NCI-H510A (cell line): ENCODE results near the gene CYP2D6.
"Not testable (repeated sequence)": the region's sequence is repeated elsewhere in the genome, so short reads cannot be mapped to it uniquely, and the experiment has no call there.

Experiments
- DNase-seq: peaks from one replicate; lab custom pipeline; 2025; lab: John Stamatoyannopoulos, UW

CYP2D6 gene

DNA sequence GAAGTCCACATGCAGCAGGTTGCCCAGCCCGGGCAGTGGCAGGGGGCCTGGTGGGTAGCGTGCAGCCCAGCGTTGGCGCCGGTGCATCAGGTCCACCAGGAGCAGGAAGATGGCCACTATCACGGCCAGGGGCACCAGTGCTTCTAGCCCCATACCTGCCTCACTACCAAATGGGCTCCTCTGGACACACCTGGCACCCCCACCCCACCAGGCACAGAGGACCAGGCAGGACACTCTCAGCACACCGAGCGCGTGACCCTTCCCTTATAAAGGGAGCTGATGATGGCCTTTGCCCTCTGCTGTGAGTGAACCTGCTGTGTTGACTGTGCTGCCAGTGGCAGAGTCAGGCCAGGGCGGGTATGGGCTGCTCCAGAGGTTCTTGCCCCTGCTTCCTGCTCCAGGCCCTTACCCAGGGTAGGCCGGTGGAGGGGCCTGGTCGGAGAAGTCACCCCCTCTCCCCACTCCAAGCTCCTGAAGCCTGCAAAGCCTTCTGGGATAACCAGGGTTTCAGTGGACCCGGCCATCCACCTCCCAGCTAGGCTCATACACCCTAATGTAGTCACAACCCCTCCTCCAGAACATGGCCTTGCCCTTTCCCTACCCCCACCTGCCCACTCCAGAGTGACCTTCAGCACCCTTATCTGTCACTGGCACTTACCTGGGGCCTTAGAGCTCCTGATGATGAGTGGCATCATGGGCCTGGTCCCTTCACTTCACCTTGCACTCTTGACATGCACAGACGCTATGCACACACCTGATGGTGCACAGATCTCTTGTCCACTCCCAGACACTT lies at the start of gene CYP2D6:
TSS of gene CYP2D6 (minus strand) at position 172 of the 793 bp plus-strand sequence. CDS start at position 153, 19 bp downstream.
- DNase-seq, result not testable (repeated sequence)

DNA sequence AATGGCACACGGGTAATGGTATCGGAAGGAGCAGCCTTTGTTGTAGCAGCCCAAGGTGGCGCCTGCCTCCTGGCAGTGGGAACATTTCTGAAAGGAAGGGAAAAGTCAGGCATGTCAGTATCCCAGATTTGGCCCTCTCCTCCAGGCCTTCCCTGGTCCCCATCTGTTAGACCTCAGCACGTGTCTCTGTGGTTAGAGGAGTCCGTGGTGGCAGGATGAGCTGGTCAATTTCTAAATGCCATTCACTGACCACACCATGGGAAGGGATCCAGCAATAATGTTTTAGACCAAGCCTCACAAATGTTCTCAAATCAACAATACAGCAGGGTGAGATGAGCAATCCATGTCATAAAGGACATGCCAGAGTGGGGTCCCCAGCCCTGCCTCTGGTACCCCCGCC lies 49.0 kb upstream of the CYP2D6 start:
- DNase-seq, result no peak

DNA sequence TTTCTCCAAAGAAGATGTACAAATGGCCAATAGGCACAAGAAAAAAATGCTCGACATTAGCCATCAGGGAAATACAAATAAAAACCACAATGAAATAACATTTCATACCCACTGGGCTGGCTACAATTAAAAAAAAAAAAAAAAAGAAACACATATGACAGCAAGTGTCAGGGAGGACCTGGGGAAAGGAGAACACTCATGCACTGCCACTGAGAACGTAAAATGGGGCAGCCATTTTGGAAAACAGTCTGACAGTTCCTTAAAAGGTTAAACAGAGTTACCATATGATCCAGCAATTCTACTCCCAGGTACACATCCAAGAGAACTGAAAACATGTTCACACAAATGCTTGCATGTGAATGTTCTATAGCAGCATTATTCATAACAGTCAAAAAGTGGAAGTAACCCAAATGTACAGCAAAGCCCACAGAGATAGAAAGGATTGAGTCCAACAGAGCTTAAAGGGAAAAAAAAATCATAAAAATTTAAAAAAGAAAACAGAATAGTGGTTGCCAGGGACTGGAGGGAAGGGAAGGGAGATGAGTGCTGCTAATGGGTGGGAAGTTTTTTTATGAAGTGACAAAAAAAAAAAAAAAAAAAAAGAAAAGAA lies 48.4 kb upstream of the CYP2D6 start:
- no peak for DNase-seq

- no peak for DNase-seq
Observed at GRCh38 chr22:42177891-42178336, 47.3 kb upstream of the CYP2D6 start.

GRCh38 chr22:42176255-42176915 lies 45.8 kb upstream of the CYP2D6 start:
- no peak for DNase-seq

- no peak for DNase-seq
Observed at GRCh38 chr22:42174062-42174461, 43.5 kb upstream of the CYP2D6 start.

- no peak for DNase-seq
Observed at GRCh38 chr22:42173183-42173926, 42.7 kb upstream of the CYP2D6 start.

- no peak for DNase-seq
Observed at GRCh38 chr22:42172773-42173172, 42.2 kb upstream of the CYP2D6 start.

DNA sequence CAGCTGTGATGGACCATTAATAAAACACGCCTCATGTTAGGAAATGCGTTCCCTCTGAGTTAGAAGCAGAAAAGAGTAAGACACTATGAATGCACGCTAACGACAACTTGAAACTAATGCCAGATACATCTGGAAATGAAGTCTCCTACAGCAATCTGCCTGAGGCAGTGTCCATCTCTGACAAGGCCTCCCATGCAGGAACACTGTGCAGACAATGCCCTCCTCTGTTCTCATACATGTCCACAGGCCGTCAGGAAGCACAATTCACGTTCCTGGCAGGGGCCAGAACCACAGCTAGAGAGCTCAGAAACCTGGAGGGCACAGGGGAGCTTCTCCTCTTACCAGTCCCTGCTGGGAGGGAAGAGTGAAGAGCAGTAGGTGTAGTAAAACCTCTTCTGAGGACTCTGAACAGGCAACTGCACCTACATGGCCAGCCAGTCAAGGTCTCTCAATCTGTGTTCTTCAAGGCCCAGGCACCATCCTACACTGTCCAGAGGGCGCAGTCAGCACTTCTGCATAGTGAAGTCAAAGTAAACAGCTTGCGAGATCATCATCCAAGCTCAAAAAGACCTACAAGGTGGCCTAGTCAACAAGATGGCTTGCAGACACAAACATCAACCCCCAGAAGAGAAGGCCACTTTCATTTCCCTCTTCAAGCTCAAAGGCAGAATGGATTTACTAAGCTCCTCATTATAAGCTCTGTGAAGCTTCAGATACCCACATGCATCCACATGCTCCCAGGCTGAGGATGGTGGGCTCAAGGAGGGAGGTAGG lies 41.5 kb upstream of the CYP2D6 start:
- no peak for DNase-seq

- DNase-seq, result no peak
Observed at GRCh38 chr22:42171417-42171816, 40.8 kb upstream of the CYP2D6 start.

- DNase-seq, result no peak
Observed at GRCh38 chr22:42170946-42171345, 40.3 kb upstream of the CYP2D6 start.

- DNase-seq, result no peak
Observed at GRCh38 chr22:42169055-42169469, 38.5 kb upstream of the CYP2D6 start.

DNA sequence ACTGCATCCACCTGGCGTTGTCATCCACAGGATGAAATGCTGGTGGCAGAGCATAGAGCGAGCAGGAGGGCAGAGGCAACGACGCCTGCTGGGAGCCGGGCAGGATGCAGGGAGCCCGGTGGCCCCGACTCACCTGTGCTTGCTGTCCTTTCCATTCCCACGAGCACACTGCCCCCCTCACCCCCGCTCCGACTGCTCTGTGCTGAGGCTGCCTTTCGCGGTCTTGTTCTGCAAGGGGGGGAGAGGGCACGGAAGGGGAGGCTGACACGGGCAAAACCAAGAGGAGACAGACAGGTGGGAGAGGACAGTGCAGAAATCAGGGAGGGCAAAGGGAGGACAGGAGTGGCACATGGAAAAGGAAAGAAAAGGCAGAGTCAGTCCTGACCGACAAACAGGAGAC lies 37.9 kb upstream of the CYP2D6 start:
- DNase-seq, result no peak

DNA sequence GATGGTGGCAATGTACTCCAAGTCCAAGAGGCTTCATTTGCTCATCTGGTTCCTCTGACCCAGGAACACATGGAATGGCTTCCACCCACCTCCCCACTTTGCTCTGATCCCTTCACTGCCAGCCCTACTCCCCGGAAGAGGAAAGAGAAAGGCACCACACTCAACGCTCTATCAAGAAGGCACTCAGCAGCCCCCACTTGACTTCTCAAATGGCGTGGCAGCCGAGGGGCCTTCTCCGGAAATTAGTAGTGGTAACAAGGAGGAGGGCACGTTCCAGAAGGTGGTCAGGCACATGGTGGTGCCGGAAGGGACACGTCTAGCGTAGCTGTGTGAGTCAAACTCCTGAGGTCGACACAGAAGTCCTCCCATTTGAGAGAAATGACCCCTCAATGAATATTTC lies 36.5 kb upstream of the CYP2D6 start:
- DNase-seq, result no peak

DNA sequence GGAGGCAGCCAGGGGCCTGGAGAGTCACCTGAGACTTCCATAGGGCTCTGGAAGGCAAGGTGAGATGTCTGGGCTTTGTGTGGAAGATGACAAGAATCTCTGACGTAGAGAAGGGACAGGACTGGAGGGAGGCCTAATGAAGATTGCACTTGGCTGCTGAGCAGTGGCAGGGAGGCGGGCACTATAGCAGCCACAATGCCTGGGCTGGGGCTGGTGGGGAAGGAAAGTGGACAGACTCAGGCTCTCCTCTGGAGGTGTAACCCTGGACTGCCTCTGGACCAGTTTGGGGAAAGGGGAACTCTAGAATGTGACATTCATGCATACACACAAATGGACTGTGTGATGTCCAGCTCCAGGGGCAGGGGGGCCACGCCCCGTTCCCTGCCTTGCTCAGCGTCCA lies 34.3 kb upstream of the CYP2D6 start:
- DNase-seq, result no peak

- no peak for DNase-seq
Observed at GRCh38 chr22:42163515-42163914, 32.9 kb upstream of the CYP2D6 start.

- DNase-seq, result no peak
Observed at GRCh38 chr22:42162728-42163489, 32.3 kb upstream of the CYP2D6 start.

GRCh38 chr22:42160830-42161696 lies 30.5 kb upstream of the CYP2D6 start:
- no peak for DNase-seq

DNA sequence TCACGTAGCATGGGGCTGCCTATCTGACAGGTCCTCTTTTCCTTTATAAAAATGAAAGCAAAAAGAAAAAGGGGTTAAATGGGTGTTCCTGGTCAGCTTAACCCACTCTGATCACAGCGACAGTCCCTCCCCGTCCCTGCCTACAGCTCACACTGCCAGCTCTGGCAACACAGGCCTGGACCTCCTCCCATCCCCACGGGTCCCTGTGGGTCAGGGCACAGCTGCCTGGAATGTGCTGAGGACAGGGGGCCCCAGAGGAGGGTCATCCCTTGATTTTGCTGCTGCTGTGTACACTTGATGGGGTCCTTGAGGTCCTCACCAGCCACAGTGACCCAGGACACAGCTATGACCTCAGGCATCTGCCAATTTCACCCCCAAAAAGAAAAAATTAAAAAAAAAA lies 29.6 kb upstream of the CYP2D6 start:
- no peak for DNase-seq
